ENCODE data around the gene CMTM7.
A peak's percentile ranks its signal among the peaks of the same experiment; 100 is the strongest.

Gene CMTM7

GRCh38 chr3:32456429-32457130, 64.9 kb downstream of the CMTM7 start:
- POLR2A ChIA-PET: no interaction called here
- Histone ChIP-seq H3K9me3 (ENCODE audit: control insufficient read depth, insufficient read depth, low read depth, low read length) (no peaks in the 10 kb centered on the region), H3K4me3 (ENCODE audit: low read depth, low read length) (no peak overlapping the region), H3K36me3 (ENCODE audit: control insufficient read depth in 2 of 2, insufficient read depth in 1 of 2, low read length in 2 of 2) (peaks cover 0 to 6% of the 10 kb centered on the region in 2 experiments; a peak in 2 of 3 replicates), H3K27ac (ENCODE audit: extremely low read depth, low read depth, low read length) (no peak overlapping the region), H3K4me1 (ENCODE audit: control insufficient read depth, insufficient read depth, low read length) (peaks cover 7% of the 10 kb centered on the region; the same call in 1 of the 2 replicates)
- CTCF ChIA-PET: interaction anchor here (0.6 to 1.2 kb wide), 2 partner anchors 11 to 234 kb away, joined by 3 read pairs; no protein-coding TSS in a partner anchor
- TF ChIP-seq ZNF580 (tag by site-specific recombination; IDR thresholded peaks at IDR 0.05): no peak
- TF ChIP-seq ZNF670 (tag by site-specific recombination; IDR thresholded peaks at IDR 0.05; ENCODE audit: low read depth): no peak
- TF ChIP-seq ZNF214 (tag by site-specific recombination; IDR thresholded peaks at IDR 0.05; ENCODE audit: borderline replicate concordance): no peak
- TF ChIP-seq ZNF521 (tag by site-specific recombination; IDR thresholded peaks at IDR 0.05): no peak
- TF ChIP-seq SCRT2 (tag by site-specific recombination; IDR thresholded peaks at IDR 0.05): no peak
- TF ChIP-seq MYNN (tag by site-specific recombination; IDR thresholded peaks at IDR 0.05; ENCODE audit: borderline replicate concordance): no peak
- TF ChIP-seq ZNF76 (tag by site-specific recombination; IDR thresholded peaks at IDR 0.05; ENCODE audit: borderline replicate concordance, low read depth): no peak
- no peak for TF ChIP-seq ZNF704 (tag by site-specific recombination; IDR thresholded peaks at IDR 0.05)
- no peak for TF ChIP-seq SP3 (tag by site-specific recombination; IDR thresholded peaks at IDR 0.05)
- TF ChIP-seq ZNF121 (tag by site-specific recombination; IDR thresholded peaks at IDR 0.05): no peak
- no peak for TF ChIP-seq IKZF3 (tag by site-specific recombination; IDR thresholded peaks at IDR 0.05)
- no peak for TF ChIP-seq ZNF140 (tag by site-specific recombination; IDR thresholded peaks at IDR 0.05)
- no peak for TF ChIP-seq PBX3 (CRISPR knock-in tag; IDR thresholded peaks at IDR 0.05)
- no peak for TF ChIP-seq ZNF785 (tag by site-specific recombination; IDR thresholded peaks at IDR 0.05)
- no peak for TF ChIP-seq ZNF292 (tag by site-specific recombination; IDR thresholded peaks at IDR 0.05; ENCODE audit: borderline replicate concordance, low read depth)
- TF ChIP-seq ZBTB1 (tag by site-specific recombination; IDR thresholded peaks at IDR 0.05): no peak
- TF ChIP-seq ZNF302 (tag by site-specific recombination; IDR thresholded peaks at IDR 0.05; ENCODE audit: low read depth): no peak
- no peak for TF ChIP-seq TCF7L2 (IDR thresholded peaks at IDR 0.05; ENCODE audit: borderline replicate concordance, low read depth, low read length)
- TF ChIP-seq HOXC10 (CRISPR knock-in tag; IDR thresholded peaks at IDR 0.05): no peak
- no peak for TF ChIP-seq ZNF184 (tag by site-specific recombination; IDR thresholded peaks at IDR 0.05)

GRCh38 chr3:32457971-32458471, 66.4 kb downstream of the CMTM7 start:
- ChIA-PET POLR2A (no interaction called here), CTCF (interaction anchor here (0.6 to 1.0 kb wide), 2 partner anchors 10 to 49 kb away, joined by 3 to 4 read pairs; no protein-coding TSS in a partner anchor)
- TF ChIP-seq ZIC2 (tag by site-specific recombination; IDR thresholded peaks at IDR 0.05) (peak; percentile 71), YY2 (tag by site-specific recombination; IDR thresholded peaks at IDR 0.05) (no peak), GLIS1 (tag by site-specific recombination; IDR thresholded peaks at IDR 0.05) (0 out of 2 replicates have a peak, but pooled peaks have one; percentile 14)
- no peaks in the 10 kb centered on the region for H3K9me3 ChIP-seq (ENCODE audit: control insufficient read depth, insufficient read depth, low read depth, low read length)
- H3K27ac ChIP-seq (ENCODE audit: extremely low read depth, low read depth, low read length): no peak overlapping the region
- H3K4me1 ChIP-seq (ENCODE audit: control insufficient read depth, insufficient read depth, low read length): peaks cover 7% of the 10 kb centered on the region; the same call in 1 of the 2 replicates
- H3K36me3 ChIP-seq (ENCODE audit: control insufficient read depth in 2 of 2, insufficient read depth in 1 of 2, low read length in 2 of 2): no peaks in the 10 kb centered on the region; a peak in 1 of 3 replicates
- H3K4me3 ChIP-seq (ENCODE audit: low read depth, low read length): no peak overlapping the region

All from HEK293 (cell line).